Loucy (cell line): ENCODE data around the gene CCDC88C.

Experiments
- CTCF ChIP-seq: fragments of 200-600 bp; sonication (generic); conservative IDR thresholded peaks from 2 replicates; pipeline ENCODE4 v1.5.1; 2014; ENCODE audit warnings: mild to moderate bottlenecking, antibody characterized with exemption, low read length
- EZH2phosphoT487 ChIP-seq: fragments of 200-600 bp; IDR thresholded peaks from 2 replicates; pipeline ENCODE4 v1.6.1; 2018; ENCODE audit warnings: antibody characterized with exemption, mild to moderate bottlenecking, moderate library complexity, borderline replicate concordance

DNA sequence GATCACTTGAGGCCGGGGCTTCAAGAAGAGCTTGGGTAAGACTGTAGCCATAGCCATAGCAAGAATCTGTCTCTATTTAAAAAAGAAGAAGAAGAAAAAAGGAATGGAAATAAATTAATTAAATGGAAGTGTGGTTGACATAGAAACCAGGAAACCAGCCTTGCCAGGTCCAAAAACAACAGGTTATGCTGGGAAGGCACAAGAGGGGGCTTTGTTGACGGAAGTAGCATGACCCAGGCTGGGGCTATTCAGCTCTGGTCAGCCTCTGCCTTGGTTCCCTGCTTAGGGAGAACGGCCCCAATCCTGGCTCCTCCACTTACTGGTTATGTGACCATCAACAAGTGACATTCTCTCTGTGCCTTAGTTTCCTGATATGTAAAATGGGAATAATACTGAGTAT lies 158.7 kb downstream of the CCDC88C start:
- TF ChIP-seq CTCF (no peak), EZH2phosphoT487 (no peak)
